Measurements from ENCODE around the gene DAND5.

DAND5 gene

GRCh38 chr19:13023656-13024055 lies 54.3 kb downstream of the DAND5 start:
- TF ChIP-seq, protein P1, sequence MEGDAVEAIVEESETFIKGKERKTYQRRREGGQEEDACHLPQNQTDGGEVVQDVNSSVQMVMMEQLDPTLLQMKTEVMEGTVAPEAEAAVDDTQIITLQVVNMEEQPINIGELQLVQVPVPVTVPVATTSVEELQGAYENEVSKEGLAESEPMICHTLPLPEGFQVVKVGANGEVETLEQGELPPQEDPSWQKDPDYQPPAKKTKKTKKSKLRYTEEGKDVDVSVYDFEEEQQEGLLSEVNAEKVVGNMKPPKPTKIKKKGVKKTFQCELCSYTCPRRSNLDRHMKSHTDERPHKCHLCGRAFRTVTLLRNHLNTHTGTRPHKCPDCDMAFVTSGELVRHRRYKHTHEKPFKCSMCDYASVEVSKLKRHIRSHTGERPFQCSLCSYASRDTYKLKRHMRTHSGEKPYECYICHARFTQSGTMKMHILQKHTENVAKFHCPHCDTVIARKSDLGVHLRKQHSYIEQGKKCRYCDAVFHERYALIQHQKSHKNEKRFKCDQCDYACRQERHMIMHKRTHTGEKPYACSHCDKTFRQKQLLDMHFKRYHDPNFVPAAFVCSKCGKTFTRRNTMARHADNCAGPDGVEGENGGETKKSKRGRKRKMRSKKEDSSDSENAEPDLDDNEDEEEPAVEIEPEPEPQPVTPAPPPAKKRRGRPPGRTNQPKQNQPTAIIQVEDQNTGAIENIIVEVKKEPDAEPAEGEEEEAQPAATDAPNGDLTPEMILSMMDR (IDR thresholded peaks at IDR 0.05; ENCODE audit: low read depth, low read length): no peak
- no peak for DNase-seq (ENCODE audit: extremely low read depth, low read depth)
